Measurements from ENCODE around the gene IQGAP2. TPM values are rescaled to one million over a fixed set of nuclear protein-coding genes. Genes with fewer than 3 reads are reported as not detected.

IQGAP2 gene
- polyA plus RNA-seq, 1 donor (not counting 4 experiments of a cell fraction or from before 2014, with no cell fraction given), result 0.14 TPM

DNA sequence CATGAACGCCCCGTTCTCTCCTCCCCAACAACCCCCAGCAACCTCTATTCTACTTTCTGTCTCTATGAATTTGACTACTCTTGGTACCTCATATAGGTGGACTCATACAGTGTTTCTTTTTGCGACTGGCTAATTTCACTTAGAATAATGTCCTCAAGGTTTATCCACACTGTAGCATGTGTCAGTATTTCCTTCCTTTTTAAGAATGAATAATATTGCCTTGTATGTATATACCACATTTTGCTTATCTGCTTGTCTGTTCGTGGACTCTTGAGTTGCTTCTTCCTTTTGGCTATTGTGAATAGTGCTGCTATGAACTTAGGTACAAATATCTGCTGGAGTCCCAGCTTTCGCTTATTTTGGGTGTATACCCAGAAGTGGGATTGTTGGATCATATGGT is 42.7 kb downstream of the IQGAP2 start:
- Histone ChIP-seq H3K9me3 (ENCODE audit: control insufficient read depth, low read depth, low read length) (no peaks in the 10 kb centered on the region), H3K27ac (ENCODE audit: control insufficient read depth, insufficient read depth, low read length) (no peak overlapping the region), H3K79me2 (ENCODE audit: control insufficient read depth, insufficient read depth, low read length) (no peaks in the 10 kb centered on the region), H4K20me1 (ENCODE audit: control insufficient read depth, extremely low read depth, insufficient read depth, low read length) (no peaks in the 10 kb centered on the region), H2AFZ (ENCODE audit: control insufficient read depth, low read length) (no peak overlapping the region), H3K4me1 (ENCODE audit: control insufficient read depth, extremely low read depth, insufficient read depth, low read length) (no peaks in the 10 kb centered on the region), H3K36me3 (ENCODE audit: control insufficient read depth in 2 of 2, extremely low read depth in 1 of 2, insufficient read depth in 2 of 2, low read length in 2 of 2) (no peaks in the 10 kb centered on the region), H3K9ac (ENCODE audit: control insufficient read depth, extremely low read depth, insufficient read depth, low read length) (no peak overlapping the region), H3K4me3 (ENCODE audit: control insufficient read depth in 2 of 3, extremely low read depth in 1 of 3, insufficient read depth in 2 of 3, low read depth in 1 of 3, low read length in 3 of 3) (no peak overlapping the region), H3K4me2 (ENCODE audit: control insufficient read depth, extremely low read depth, insufficient read depth, low read depth, low read length) (no peak overlapping the region), H3K9me1 (ENCODE audit: control insufficient read depth, extremely low read depth, insufficient read depth, low read length) (no peaks in the 10 kb centered on the region), H3K27me3 (ENCODE audit: control insufficient read depth, extremely low read depth, insufficient read depth, low read length) (peaks cover 5% of the 10 kb centered on the region)
- no peak for DNase-seq (ENCODE audit: low read depth, low spot score)
- TF ChIP-seq EZH2 (IDR thresholded peaks at IDR 0.05; ENCODE audit: low read length) (no peak), CTCF (optimal IDR thresholded peaks at IDR 0.05 in 1 of 3, IDR thresholded peaks at IDR 0.05 in 1 of 3, conservative IDR thresholded peaks at IDR 0.05 in 1 of 3; ENCODE audit: extremely low read depth in 1 of 3, insufficient read depth in 2 of 3, low read length in 3 of 3) (no peak)
- FAIRE-seq, result no peak
- dilution Hi-C loops (cut with MboI; ENCODE audit: extremely low pct_ligation_motif_present, low sequenced_read_pairs), result no loop called here

DNA sequence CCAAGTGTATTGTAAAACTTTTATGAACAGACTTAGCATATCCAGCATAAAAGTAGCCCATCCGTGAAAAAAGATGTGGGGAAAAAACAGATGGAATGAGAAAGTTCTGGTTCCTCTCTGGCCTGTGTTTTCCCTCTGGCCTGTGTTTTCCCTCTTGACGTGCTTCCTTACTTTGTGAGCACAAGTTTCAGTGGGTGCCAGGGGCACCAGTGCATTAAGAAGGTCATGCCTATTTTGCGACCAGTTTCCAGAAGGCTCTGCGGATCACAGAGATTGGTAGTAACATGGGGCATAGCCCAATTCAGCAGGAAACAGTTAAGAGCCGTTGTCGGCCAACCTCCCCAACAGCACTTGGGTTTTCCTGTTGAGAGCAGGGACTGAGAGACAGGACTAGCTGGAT is 43.7 kb downstream of the IQGAP2 start:
- Histone ChIP-seq H3K27ac (ENCODE audit: control insufficient read depth, insufficient read depth, low read length) (no peak overlapping the region), H3K9me3 (ENCODE audit: control insufficient read depth, low read depth, low read length) (no peaks in the 10 kb centered on the region), H3K4me3 (ENCODE audit: control insufficient read depth in 2 of 3, extremely low read depth in 1 of 3, insufficient read depth in 2 of 3, low read depth in 1 of 3, low read length in 3 of 3) (no peak overlapping the region), H3K9ac (ENCODE audit: control insufficient read depth, extremely low read depth, insufficient read depth, low read length) (no peak overlapping the region), H3K27me3 (ENCODE audit: control insufficient read depth, extremely low read depth, insufficient read depth, low read length) (peaks cover 5% of the 10 kb centered on the region), H3K9me1 (ENCODE audit: control insufficient read depth, extremely low read depth, insufficient read depth, low read length) (no peaks in the 10 kb centered on the region), H2AFZ (ENCODE audit: control insufficient read depth, low read length) (no peak overlapping the region), H4K20me1 (ENCODE audit: control insufficient read depth, extremely low read depth, insufficient read depth, low read length) (no peaks in the 10 kb centered on the region), H3K79me2 (ENCODE audit: control insufficient read depth, insufficient read depth, low read length) (no peaks in the 10 kb centered on the region), H3K4me1 (ENCODE audit: control insufficient read depth, extremely low read depth, insufficient read depth, low read length) (no peaks in the 10 kb centered on the region), H3K36me3 (ENCODE audit: control insufficient read depth in 2 of 2, extremely low read depth in 1 of 2, insufficient read depth in 2 of 2, low read length in 2 of 2) (no peaks in the 10 kb centered on the region), H3K4me2 (ENCODE audit: control insufficient read depth, extremely low read depth, insufficient read depth, low read depth, low read length) (no peak overlapping the region)
- TF ChIP-seq EZH2 (IDR thresholded peaks at IDR 0.05; ENCODE audit: low read length) (no peak), CTCF (optimal IDR thresholded peaks at IDR 0.05 in 1 of 3, IDR thresholded peaks at IDR 0.05 in 1 of 3, conservative IDR thresholded peaks at IDR 0.05 in 1 of 3; ENCODE audit: extremely low read depth in 1 of 3, insufficient read depth in 2 of 3, low read length in 3 of 3) (no peak)
- no peak for FAIRE-seq
- dilution Hi-C loops (cut with MboI; ENCODE audit: extremely low pct_ligation_motif_present, low sequenced_read_pairs), result no loop called here
- DNase-seq (ENCODE audit: low read depth, low spot score), result no peak

Data from keratinocyte (primary cell).